SK-N-SH treated with all-trans-retinoic acid at 6 μM for 48 hours (cell line): ENCODE data around the gene FHIP2A.
"Not testable (repeated sequence)": the region's sequence is repeated elsewhere in the genome, so short reads cannot be mapped to it uniquely, and the experiment has no call there.

ENCODE experiments used
- ATAC-seq: fragments of 200-7000 bp; cut with Tn5 transposase; 3 replicates; pipeline ENCODE4 v1.9.1; 2020; ENCODE audit warnings: mild to moderate bottlenecking, moderate library complexity
- ARNTL ChIP-seq: fragments of 450-650 bp; formaldehyde crosslinking; IDR thresholded peaks from 2 replicates; pipeline ENCODE4 v1.5.0; 2020; ENCODE audit warnings: low read depth, mild to moderate bottlenecking, moderate library complexity, borderline replicate concordance
- CSDC2 ChIP-seq: fragments of 250-450 bp; sonication (Bioruptor Pico); IDR thresholded peaks from 2 replicates; pipeline ENCODE4 v1.5.0; 2020; ENCODE audit warnings: mild to moderate bottlenecking, moderate library complexity
- ESRRG ChIP-seq: fragments of 250-450 bp; sonication (Bioruptor Pico); IDR thresholded peaks from 2 replicates; pipeline ENCODE4 v1.6.1; 2021; ENCODE audit warnings: mild to moderate bottlenecking
- OSR1 ChIP-seq: fragments of 250-450 bp; sonication (Bioruptor Pico); IDR thresholded peaks from 2 replicates; pipeline ENCODE4 v1.8.0; 2022; ENCODE audit warnings: moderate library complexity, mild to moderate bottlenecking, inconsistent platforms
- PATZ1 ChIP-seq: fragments of 250-450 bp; sonication (Bioruptor Pico); IDR thresholded peaks from 2 replicates; pipeline ENCODE4 v1.8.0; 2020; ENCODE audit warnings: mild to moderate bottlenecking, moderate library complexity, borderline replicate concordance
- POU6F1 ChIP-seq: fragments of 250-450 bp; sonication (Bioruptor Pico); IDR thresholded peaks from 2 replicates; pipeline ENCODE4 v1.8.0; 2021; ENCODE audit warnings: low read depth, mild to moderate bottlenecking, moderate library complexity, borderline replicate concordance
- RARB ChIP-seq: fragments of 250-450 bp; sonication (Bioruptor Pico); IDR thresholded peaks from 2 replicates; pipeline ENCODE4 v1.8.0; 2021; ENCODE audit warnings: mild to moderate bottlenecking, moderate library complexity
- SNAI2 ChIP-seq: fragments of 250-450 bp; sonication (Bioruptor Pico); IDR thresholded peaks from 2 replicates; pipeline ENCODE4 v1.5.0; 2020; ENCODE audit warnings: mild to moderate bottlenecking, moderate library complexity
- TCF4 ChIP-seq: fragments of 250-450 bp; sonication (Bioruptor Pico); IDR thresholded peaks from 2 replicates; pipeline ENCODE4 v1.8.0; 2021; ENCODE audit warnings: mild to moderate bottlenecking, moderate library complexity, borderline replicate concordance
- TOX ChIP-seq: fragments of 250-450 bp; sonication (Bioruptor Pico); IDR thresholded peaks from 2 replicates; pipeline ENCODE4 v1.8.0; 2021; ENCODE audit warnings: mild to moderate bottlenecking, moderate library complexity, borderline replicate concordance
- ZC3H10 ChIP-seq: fragments of 250-450 bp; sonication (Bioruptor Pico); IDR thresholded peaks from 2 replicates; pipeline ENCODE4 v1.5.1; 2021; ENCODE audit warnings: mild to moderate bottlenecking, moderate library complexity
- ZFP30 ChIP-seq: fragments of 450-650 bp; formaldehyde crosslinking; IDR thresholded peaks from 2 replicates; pipeline ENCODE4 v1.5.0; 2022; ENCODE audit warnings: mild to moderate bottlenecking, moderate library complexity
- ZNF565 ChIP-seq: fragments of 450-650 bp; formaldehyde crosslinking; conservative IDR thresholded peaks from 2 replicates; pipeline ENCODE4 v1.5.0; 2020; ENCODE audit warnings: low read depth, mild to moderate bottlenecking, moderate library complexity
- ZNF70 ChIP-seq: fragments of 450-650 bp; formaldehyde crosslinking; IDR thresholded peaks from 2 replicates; pipeline ENCODE4 v1.5.0; 2020; ENCODE audit warnings: mild to moderate bottlenecking, moderate library complexity
- ZNF8 ChIP-seq: fragments of 450-650 bp; formaldehyde crosslinking; IDR thresholded peaks from 2 replicates; pipeline ENCODE4 v1.5.0; 2020; ENCODE audit warnings: mild to moderate bottlenecking, moderate library complexity
- TF ChIP-seq, protein P1 (sequence below): fragments of 250-450 bp; sonication (Bioruptor Pico); IDR thresholded peaks from 2 replicates; pipeline ENCODE4 v1.5.1; 2021; ENCODE audit warnings: mild to moderate bottlenecking, moderate library complexity
- TF ChIP-seq, protein P2 (sequence below): fragments of 250-450 bp; sonication (Bioruptor Pico); IDR thresholded peaks from 2 replicates; pipeline ENCODE4 v1.5.0; 2020; ENCODE audit warnings: mild to moderate bottlenecking, moderate library complexity
- TF ChIP-seq, protein P3 (sequence below): fragments of 250-450 bp; sonication (Bioruptor Pico); IDR thresholded peaks from 2 replicates; pipeline ENCODE4 v1.5.1; 2020; ENCODE audit warnings: low read depth, mild to moderate bottlenecking, moderate library complexity

FHIP2A gene

DNA sequence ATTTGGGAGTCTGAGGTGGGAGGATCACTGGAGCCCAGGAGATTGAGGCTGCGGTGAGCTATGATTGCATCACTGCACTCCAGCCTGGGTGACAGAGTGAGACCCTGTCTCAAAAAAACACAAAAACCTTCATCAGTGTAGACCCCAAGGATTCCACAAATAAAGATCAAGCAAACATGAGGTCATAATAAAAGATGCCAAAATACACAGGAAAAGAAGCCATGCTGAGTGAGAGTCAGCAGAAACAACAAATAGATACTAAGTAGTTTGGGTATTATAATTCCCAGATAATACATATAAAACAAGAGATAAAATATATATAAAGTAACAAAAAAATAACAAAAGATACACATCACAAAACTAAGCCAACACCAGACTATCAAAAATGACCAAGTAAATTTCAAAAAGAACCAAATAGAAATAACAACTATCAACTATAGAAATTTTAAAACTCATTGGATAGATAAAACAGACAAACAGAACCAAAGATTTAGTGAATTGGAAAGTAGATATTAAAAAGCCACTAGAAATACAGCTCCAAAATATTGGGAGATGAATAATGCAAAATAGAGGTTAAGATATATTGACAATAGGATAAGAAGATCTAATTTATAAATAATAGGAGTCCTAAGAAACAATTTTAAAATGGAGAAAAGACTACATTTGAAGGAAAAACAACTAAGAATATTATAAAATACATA lies 48.9 kb upstream of the FHIP2A start (continued):
- no peak for TF ChIP-seq PATZ1
- TF ChIP-seq OSR1 (CRISPR knock-in tag), result no peak
- TF ChIP-seq ZFP30 (CRISPR knock-in tag), result no peak
- TF ChIP-seq ARNTL (CRISPR knock-in tag), result no peak
- TF ChIP-seq, protein P1, sequence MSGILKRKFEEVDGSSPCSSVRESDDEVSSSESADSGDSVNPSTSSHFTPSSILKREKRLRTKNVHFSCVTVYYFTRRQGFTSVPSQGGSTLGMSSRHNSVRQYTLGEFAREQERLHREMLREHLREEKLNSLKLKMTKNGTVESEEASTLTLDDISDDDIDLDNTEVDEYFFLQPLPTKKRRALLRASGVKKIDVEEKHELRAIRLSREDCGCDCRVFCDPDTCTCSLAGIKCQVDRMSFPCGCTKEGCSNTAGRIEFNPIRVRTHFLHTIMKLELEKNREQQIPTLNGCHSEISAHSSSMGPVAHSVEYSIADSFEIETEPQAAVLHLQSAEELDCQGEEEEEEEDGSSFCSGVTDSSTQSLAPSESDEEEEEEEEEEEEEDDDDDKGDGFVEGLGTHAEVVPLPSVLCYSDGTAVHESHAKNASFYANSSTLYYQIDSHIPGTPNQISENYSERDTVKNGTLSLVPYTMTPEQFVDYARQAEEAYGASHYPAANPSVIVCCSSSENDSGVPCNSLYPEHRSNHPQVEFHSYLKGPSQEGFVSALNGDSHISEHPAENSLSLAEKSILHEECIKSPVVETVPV (CRISPR knock-in tag), result no peak
- TF ChIP-seq TCF4 (CRISPR knock-in tag), result no peak
- TF ChIP-seq, all 23 proteins: peak for 0

DNA sequence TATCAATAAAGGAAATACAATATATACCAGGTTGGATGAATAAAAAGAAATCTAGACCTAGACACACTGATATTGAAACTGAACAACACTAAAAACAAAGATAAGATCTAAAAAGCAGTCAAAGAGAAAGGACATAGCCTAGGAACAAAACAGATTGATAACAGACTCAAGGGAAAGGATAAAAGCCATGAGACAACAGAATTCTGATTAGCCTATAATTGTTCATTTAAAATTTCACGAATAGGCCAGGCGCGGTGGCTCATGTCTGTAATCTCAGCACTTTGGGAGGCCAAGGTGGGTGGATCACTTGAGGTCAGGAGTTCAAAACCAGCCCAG lies 48.4 kb upstream of the FHIP2A start:
- no peak for ATAC-seq
- TF ChIP-seq ZNF70 (no peak), ESRRG (CRISPR knock-in tag) (no peak), OSR1 (CRISPR knock-in tag) (no peak), ZNF565 (CRISPR knock-in tag) (no peak), TOX (CRISPR knock-in tag) (no peak), CSDC2 (CRISPR knock-in tag) (no peak), SNAI2 (CRISPR knock-in tag) (no peak)
- TF ChIP-seq, protein P1 (CRISPR knock-in tag), result no peak
- TF ChIP-seq, protein P2, sequence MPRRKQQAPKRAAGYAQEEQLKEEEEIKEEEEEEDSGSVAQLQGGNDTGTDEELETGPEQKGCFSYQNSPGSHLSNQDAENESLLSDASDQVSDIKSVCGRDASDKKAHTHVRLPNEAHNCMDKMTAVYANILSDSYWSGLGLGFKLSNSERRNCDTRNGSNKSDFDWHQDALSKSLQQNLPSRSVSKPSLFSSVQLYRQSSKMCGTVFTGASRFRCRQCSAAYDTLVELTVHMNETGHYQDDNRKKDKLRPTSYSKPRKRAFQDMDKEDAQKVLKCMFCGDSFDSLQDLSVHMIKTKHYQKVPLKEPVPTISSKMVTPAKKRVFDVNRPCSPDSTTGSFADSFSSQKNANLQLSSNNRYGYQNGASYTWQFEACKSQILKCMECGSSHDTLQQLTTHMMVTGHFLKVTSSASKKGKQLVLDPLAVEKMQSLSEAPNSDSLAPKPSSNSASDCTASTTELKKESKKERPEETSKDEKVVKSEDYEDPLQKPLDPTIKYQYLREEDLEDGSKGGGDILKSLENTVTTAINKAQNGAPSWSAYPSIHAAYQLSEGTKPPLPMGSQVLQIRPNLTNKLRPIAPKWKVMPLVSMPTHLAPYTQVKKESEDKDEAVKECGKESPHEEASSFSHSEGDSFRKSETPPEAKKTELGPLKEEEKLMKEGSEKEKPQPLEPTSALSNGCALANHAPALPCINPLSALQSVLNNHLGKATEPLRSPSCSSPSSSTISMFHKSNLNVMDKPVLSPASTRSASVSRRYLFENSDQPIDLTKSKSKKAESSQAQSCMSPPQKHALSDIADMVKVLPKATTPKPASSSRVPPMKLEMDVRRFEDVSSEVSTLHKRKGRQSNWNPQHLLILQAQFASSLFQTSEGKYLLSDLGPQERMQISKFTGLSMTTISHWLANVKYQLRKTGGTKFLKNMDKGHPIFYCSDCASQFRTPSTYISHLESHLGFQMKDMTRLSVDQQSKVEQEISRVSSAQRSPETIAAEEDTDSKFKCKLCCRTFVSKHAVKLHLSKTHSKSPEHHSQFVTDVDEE (CRISPR knock-in tag), result no peak

DNA sequence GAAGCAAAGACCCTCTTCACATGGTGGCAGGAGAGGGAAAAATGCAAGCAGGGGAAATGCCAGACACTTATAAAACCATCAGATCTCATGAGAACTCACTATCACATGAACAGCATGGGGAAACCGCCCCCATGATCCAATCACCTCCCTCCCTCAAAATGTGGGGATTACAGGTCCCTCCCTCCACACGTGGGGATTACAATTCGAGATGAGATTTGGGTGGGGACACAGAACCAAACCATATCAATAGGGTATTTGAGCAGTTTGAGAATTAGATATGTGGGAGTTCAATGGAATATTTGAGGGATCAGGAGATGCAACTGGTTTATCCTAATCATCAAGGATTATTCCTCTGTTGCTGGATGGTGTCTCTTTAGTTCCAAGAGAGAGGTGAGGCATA lies 46.5 kb upstream of the FHIP2A start:
- ATAC-seq, result not testable (repeated sequence)

GRCh38 chr10:114777415-114777814 lies 44.2 kb upstream of the FHIP2A start:
- ATAC-seq, result no peak
- TF ChIP-seq POU6F1 (CRISPR knock-in tag), result no peak
- no peak for TF ChIP-seq TOX (CRISPR knock-in tag)
- TF ChIP-seq ZNF8 (CRISPR knock-in tag), result no peak
- no peak for TF ChIP-seq TCF4 (CRISPR knock-in tag)
- no peak for TF ChIP-seq ZFP30 (CRISPR knock-in tag)
- no peak for TF ChIP-seq ESRRG (CRISPR knock-in tag)
- no peak for TF ChIP-seq PATZ1
- TF ChIP-seq, protein P3, sequence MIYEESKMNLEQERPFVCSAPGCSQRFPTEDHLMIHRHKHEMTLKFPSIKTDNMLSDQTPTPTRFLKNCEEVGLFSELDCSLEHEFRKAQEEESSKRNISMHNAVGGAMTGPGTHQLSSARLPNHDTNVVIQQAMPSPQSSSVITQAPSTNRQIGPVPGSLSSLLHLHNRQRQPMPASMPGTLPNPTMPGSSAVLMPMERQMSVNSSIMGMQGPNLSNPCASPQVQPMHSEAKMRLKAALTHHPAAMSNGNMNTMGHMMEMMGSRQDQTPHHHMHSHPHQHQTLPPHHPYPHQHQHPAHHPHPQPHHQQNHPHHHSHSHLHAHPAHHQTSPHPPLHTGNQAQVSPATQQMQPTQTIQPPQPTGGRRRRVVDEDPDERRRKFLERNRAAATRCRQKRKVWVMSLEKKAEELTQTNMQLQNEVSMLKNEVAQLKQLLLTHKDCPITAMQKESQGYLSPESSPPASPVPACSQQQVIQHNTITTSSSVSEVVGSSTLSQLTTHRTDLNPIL, result no peak
- TF ChIP-seq RARB (CRISPR knock-in tag), result no peak
- TF ChIP-seq, protein P1 (CRISPR knock-in tag), result no peak
- no peak for TF ChIP-seq ZC3H10
